Activated naive CD4-positive, alpha-beta T cell treated with anti-CD3 and anti-CD28 coated beads, Interleukin-2, amount 10 ng/mL, durations not matched to agents 7 days and 5 days (primary cell): ENCODE data around the gene GPR82.
"Not testable (repeated sequence)": the region's sequence is repeated elsewhere in the genome, so short reads cannot be mapped to it uniquely, and the experiment has no call there.

Source experiments
- CTCF ChIA-PET: fragments of 350-600 bp; sonication (Branson Sonifier 250); formaldehyde crosslinking; loops from one replicate; lab custom pipeline; 2021; ENCODE audit warnings: antibody characterized with exemption; lab: Charles Lee
- DNase-seq: peaks from one replicate; pipeline ENCODE4 v3.0.0-alpha.2; 2020
- H3K27ac Mint-ChIP-seq: one replicate; pipeline ENCODE4 v1.8.0; 2021; ENCODE audit warnings: mild to moderate bottlenecking, moderate library complexity, mixed read lengths
- H3K27me3 Mint-ChIP-seq: one replicate; pipeline ENCODE4 v1.8.0; 2021; ENCODE audit warnings: mild to moderate bottlenecking, mixed read lengths
- H3K36me3 Mint-ChIP-seq: one replicate; pipeline ENCODE4 v1.8.0; 2021; ENCODE audit warnings: mixed read lengths
- H3K4me1 Mint-ChIP-seq: one replicate; pipeline ENCODE4 v1.8.0; 2021; ENCODE audit warnings: mixed read lengths
- H3K4me3 Mint-ChIP-seq: one replicate; pipeline ENCODE4 v1.8.0; 2021; ENCODE audit warnings: mild to moderate bottlenecking, moderate library complexity, mixed read lengths
- H3K9me3 Mint-ChIP-seq: one replicate; pipeline ENCODE4 v1.8.0; 2021; ENCODE audit warnings: mixed read lengths

GPR82 gene

GRCh38 chrX:41723826-41724225 is at the start of gene GPR82:
TSS of gene GPR82 (plus strand) at chrX:41724181. CDS start at chrX:41727027, 2,846 bp downstream.
- no peak within 1 kb of the TSS for H3K27ac Mint-ChIP-seq
- H3K4me1 Mint-ChIP-seq: peaks cover 29% of the 10 kb centered on the region
- H3K4me3 Mint-ChIP-seq: no peak within 1 kb of the TSS
- peaks cover 28% of the 10 kb centered on the region for H3K36me3 Mint-ChIP-seq
- DNase-seq: no peak
- no peaks in the 10 kb centered on the region for H3K27me3 Mint-ChIP-seq
- CTCF ChIA-PET: no interaction called here
- peaks cover 11% of the 10 kb centered on the region for H3K9me3 Mint-ChIP-seq

GRCh38 chrX:41676361-41676760 is 47.6 kb upstream of the GPR82 start:
- peaks cover 11% of the 10 kb centered on the region for H3K36me3 Mint-ChIP-seq
- CTCF ChIA-PET, H3K27me3 Mint-ChIP-seq: not testable (repeated sequence)

GRCh38 chrX:41677183-41678060 is 46.6 kb upstream of the GPR82 start:
- DNase-seq: no peak
- no peak overlapping the region for H3K4me3 Mint-ChIP-seq
- H3K27ac Mint-ChIP-seq: no peak overlapping the region
- peaks cover 11% of the 10 kb centered on the region for H3K4me1 Mint-ChIP-seq
- no peaks in the 10 kb centered on the region for H3K9me3 Mint-ChIP-seq
- peaks cover 12% of the 10 kb centered on the region for H3K36me3 Mint-ChIP-seq
- H3K27me3 Mint-ChIP-seq: no peaks in the 10 kb centered on the region
- CTCF ChIA-PET: no interaction called here

More at GRCh38 chrX:41676361-41676760, 47.6 kb upstream of the GPR82 start:
- H3K27ac Mint-ChIP-seq, H3K9me3 Mint-ChIP-seq, DNase-seq, H3K4me3 Mint-ChIP-seq: not testable (repeated sequence)
- peaks cover 11% of the 10 kb centered on the region for H3K4me1 Mint-ChIP-seq

GRCh38 chrX:41684138-41684537 is 39.8 kb upstream of the GPR82 start:
- no peak for DNase-seq
- Mint-ChIP-seq H3K9me3 (no peaks in the 10 kb centered on the region), H3K36me3 (peaks cover 4% of the 10 kb centered on the region), H3K27ac (no peak overlapping the region), H3K4me1 (peaks cover 14% of the 10 kb centered on the region), H3K4me3 (no peak overlapping the region), H3K27me3 (no peaks in the 10 kb centered on the region)
- CTCF ChIA-PET: no interaction called here

GRCh38 chrX:41684940-41685339 is 39.0 kb upstream of the GPR82 start:
- H3K36me3 Mint-ChIP-seq: peaks cover 4% of the 10 kb centered on the region
- no peak overlapping the region for H3K27ac Mint-ChIP-seq
- H3K4me1 Mint-ChIP-seq: peaks cover 15% of the 10 kb centered on the region
- DNase-seq: no peak
- H3K27me3 Mint-ChIP-seq: no peaks in the 10 kb centered on the region
- CTCF ChIA-PET: no interaction called here
- no peak overlapping the region for H3K4me3 Mint-ChIP-seq
- H3K9me3 Mint-ChIP-seq: no peaks in the 10 kb centered on the region

- DNase-seq: no peak
- Mint-ChIP-seq H3K36me3 (peaks cover 1% of the 10 kb centered on the region), H3K4me3 (no peak overlapping the region), H3K27ac (no peak overlapping the region), H3K9me3 (no peaks in the 10 kb centered on the region), H3K4me1 (peaks cover 18% of the 10 kb centered on the region), H3K27me3 (no peaks in the 10 kb centered on the region)
- CTCF ChIA-PET: no interaction called here
Observed at GRCh38 chrX:41686788-41687187, 37.2 kb upstream of the GPR82 start.

GRCh38 chrX:41688156-41688555 is 35.8 kb upstream of the GPR82 start:
- no peak overlapping the region for H3K4me3 Mint-ChIP-seq
- CTCF ChIA-PET: no interaction called here
- peaks cover 7% of the 10 kb centered on the region for H3K36me3 Mint-ChIP-seq
- no peak for DNase-seq
- peaks cover 28% of the 10 kb centered on the region for H3K4me1 Mint-ChIP-seq
- no peak overlapping the region for H3K27ac Mint-ChIP-seq
- no peaks in the 10 kb centered on the region for H3K27me3 Mint-ChIP-seq
- no peaks in the 10 kb centered on the region for H3K9me3 Mint-ChIP-seq

GRCh38 chrX:41688835-41689234 is 35.1 kb upstream of the GPR82 start, which contains the start of gene GPR34:
TSS of gene GPR34 (plus strand) at chrX:41688973. CDS start at chrX:41695634, 6,661 bp downstream.
- peaks cover 34% of the 10 kb centered on the region for H3K4me1 Mint-ChIP-seq
- H3K4me3 Mint-ChIP-seq: no peak within 1 kb of the TSS
- H3K9me3 Mint-ChIP-seq: no peaks in the 10 kb centered on the region
- DNase-seq: peak; percentile 27
- H3K27me3 Mint-ChIP-seq: no peaks in the 10 kb centered on the region
- H3K27ac Mint-ChIP-seq: no peak within 1 kb of the TSS
- CTCF ChIA-PET: no interaction called here
- peaks cover 7% of the 10 kb centered on the region for H3K36me3 Mint-ChIP-seq

GRCh38 chrX:41689711-41690110 is 34.3 kb upstream of the GPR82 start:
- Mint-ChIP-seq H3K9me3 (no peaks in the 10 kb centered on the region), H3K27me3 (no peaks in the 10 kb centered on the region), H3K4me3 (no peak overlapping the region), H3K4me1 (peaks cover 42% of the 10 kb centered on the region), H3K36me3 (peaks cover 12% of the 10 kb centered on the region), H3K27ac (no peak overlapping the region)
- CTCF ChIA-PET: no interaction called here
- no peak for DNase-seq

GRCh38 chrX:41692162-41692749 is 31.7 kb upstream of the GPR82 start:
- CTCF ChIA-PET: no interaction called here
- peaks cover 2% of the 10 kb centered on the region for H3K9me3 Mint-ChIP-seq
- peaks cover 46% of the 10 kb centered on the region for H3K4me1 Mint-ChIP-seq

GRCh38 chrX:41693024-41693423 is 31.0 kb upstream of the GPR82 start:
- Mint-ChIP-seq H3K9me3 (peaks cover 2% of the 10 kb centered on the region), H3K27ac (peak overlapping the region; percentile 30), H3K4me3 (no peak overlapping the region), H3K36me3 (peaks cover 19% of the 10 kb centered on the region), H3K4me1 (peaks cover 45% of the 10 kb centered on the region), H3K27me3 (no peaks in the 10 kb centered on the region)
- CTCF ChIA-PET: no interaction called here
- no peak for DNase-seq

More at GRCh38 chrX:41692162-41692749, 31.7 kb upstream of the GPR82 start:
- H3K27me3 Mint-ChIP-seq: no peaks in the 10 kb centered on the region
- peak overlapping the region; percentile 43 for H3K27ac Mint-ChIP-seq
- H3K4me3 Mint-ChIP-seq: no peak overlapping the region
- DNase-seq: no peak
- H3K36me3 Mint-ChIP-seq: peaks cover 18% of the 10 kb centered on the region

GRCh38 chrX:41695426-41695825 is 28.6 kb upstream of the GPR82 start:
- CTCF ChIA-PET: no interaction called here
- H3K9me3 Mint-ChIP-seq: peaks cover 2% of the 10 kb centered on the region
- H3K27me3 Mint-ChIP-seq: no peaks in the 10 kb centered on the region
- peaks cover 39% of the 10 kb centered on the region for H3K4me1 Mint-ChIP-seq
- no peak overlapping the region for H3K4me3 Mint-ChIP-seq
- DNase-seq: no peak
- peaks cover 18% of the 10 kb centered on the region for H3K36me3 Mint-ChIP-seq
- no peak overlapping the region for H3K27ac Mint-ChIP-seq

- peaks cover 29% of the 10 kb centered on the region for H3K4me1 Mint-ChIP-seq
- H3K9me3 Mint-ChIP-seq: no peaks in the 10 kb centered on the region
- no peak for DNase-seq
- H3K27me3 Mint-ChIP-seq: no peaks in the 10 kb centered on the region
- no peak overlapping the region for H3K4me3 Mint-ChIP-seq
- CTCF ChIA-PET: no interaction called here
- H3K36me3 Mint-ChIP-seq: peaks cover 9% of the 10 kb centered on the region
- H3K27ac Mint-ChIP-seq: no peak overlapping the region
Observed at GRCh38 chrX:41703574-41704029, 20.4 kb upstream of the GPR82 start.

GRCh38 chrX:41705042-41705441 is 18.9 kb upstream of the GPR82 start:
- Mint-ChIP-seq H3K27me3 (no peaks in the 10 kb centered on the region), H3K27ac (peak overlapping the region; percentile 5), H3K4me1 (peaks cover 25% of the 10 kb centered on the region), H3K9me3 (no peaks in the 10 kb centered on the region), H3K4me3 (no peak overlapping the region), H3K36me3 (peaks cover 9% of the 10 kb centered on the region)
- CTCF ChIA-PET: no interaction called here
- DNase-seq: no peak
